ENCODE results near the gene WDR86.

Gene WDR86

DNA sequence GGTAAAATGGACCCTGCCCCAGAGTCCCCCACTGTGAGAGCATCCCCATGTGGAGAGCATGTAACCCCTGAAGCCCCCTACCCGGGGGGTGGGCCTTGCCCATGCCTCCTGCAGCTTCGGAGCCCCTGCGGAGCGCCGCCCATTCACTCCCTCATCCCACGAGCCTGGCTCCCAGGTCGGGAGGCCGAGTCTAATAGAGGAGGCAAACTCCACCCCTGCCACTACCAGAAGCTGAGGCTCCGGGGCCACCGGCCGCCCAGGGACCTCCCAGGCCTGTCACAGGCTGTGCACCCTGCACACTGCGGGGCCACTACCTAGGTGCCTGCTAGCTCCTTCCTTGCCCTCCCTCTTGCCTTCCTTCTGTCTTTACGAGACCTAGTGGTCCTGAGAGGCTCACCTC is 17.4 kb downstream of the WDR86 start:
- Histone ChIP-seq H3K4me1 (ENCODE audit: control insufficient read depth in 1 of 2, insufficient read depth in 2 of 2, low read length in 2 of 2) (no peaks in the 10 kb centered on the region), H3K4me3 (ENCODE audit: low read depth in 1 of 2, low read length in 2 of 2) (no peak overlapping the region), H3K36me3 (ENCODE audit: control insufficient read depth in 1 of 2, insufficient read depth in 2 of 2, low read length in 2 of 2) (no peaks in the 10 kb centered on the region), H3K9me3 (ENCODE audit: control insufficient read depth in 1 of 2, low read length in 2 of 2) (no peaks in the 10 kb centered on the region), H3K27ac (ENCODE audit: low read length) (no peak overlapping the region), H3K27me3 (ENCODE audit: low read depth, low read length) (no peaks in the 10 kb centered on the region)

DNA sequence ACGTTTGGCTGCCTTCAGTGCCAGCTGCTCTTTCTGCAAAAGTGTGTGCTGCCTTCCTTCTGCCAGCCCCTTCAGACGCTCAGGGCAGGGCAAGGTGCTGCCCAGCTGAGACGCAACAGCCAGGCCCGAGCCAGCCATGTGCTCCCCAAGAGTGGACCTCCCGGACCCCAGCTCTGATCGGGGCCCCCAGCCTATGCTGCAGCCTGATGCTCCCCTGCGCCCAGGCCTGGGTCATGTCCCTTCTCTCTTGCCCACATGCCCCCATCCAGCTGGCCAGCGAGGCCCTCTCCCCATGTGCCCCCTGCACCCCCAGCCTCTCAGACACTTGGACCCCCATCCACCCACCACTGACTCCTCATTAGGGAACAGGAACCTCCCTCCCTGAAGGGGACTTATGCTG is 17.8 kb downstream of the WDR86 start:
- Histone ChIP-seq H3K4me3 (ENCODE audit: low read depth in 1 of 2, low read length in 2 of 2) (no peak overlapping the region), H3K36me3 (ENCODE audit: control insufficient read depth in 1 of 2, insufficient read depth in 2 of 2, low read length in 2 of 2) (no peaks in the 10 kb centered on the region), H3K27me3 (ENCODE audit: low read depth, low read length) (no peaks in the 10 kb centered on the region), H3K9me3 (ENCODE audit: control insufficient read depth in 1 of 2, low read length in 2 of 2) (no peaks in the 10 kb centered on the region), H3K4me1 (ENCODE audit: control insufficient read depth in 1 of 2, insufficient read depth in 2 of 2, low read length in 2 of 2) (no peaks in the 10 kb centered on the region), H3K27ac (ENCODE audit: low read length) (no peak overlapping the region)

DNA sequence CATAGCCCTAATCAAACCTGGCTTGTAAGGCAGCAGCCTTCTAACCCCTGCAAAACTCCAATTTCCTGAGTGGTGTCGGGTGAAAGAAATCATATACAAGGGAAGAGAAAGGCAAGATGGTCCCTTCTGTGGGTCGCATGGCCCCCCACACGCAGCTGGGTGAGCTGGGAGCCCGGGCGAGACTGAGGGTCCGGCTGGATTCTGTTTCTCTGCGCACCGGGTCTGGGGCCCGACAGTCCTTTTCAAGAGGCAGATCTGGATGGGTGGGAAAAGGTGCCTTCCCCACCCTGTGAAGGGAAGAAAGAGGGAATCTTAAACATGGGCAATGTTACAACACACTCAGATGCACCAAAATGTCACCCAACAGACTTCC is 18.5 kb downstream of the WDR86 start:
- no peak overlapping the region for H3K27ac ChIP-seq (ENCODE audit: low read length)

DNA sequence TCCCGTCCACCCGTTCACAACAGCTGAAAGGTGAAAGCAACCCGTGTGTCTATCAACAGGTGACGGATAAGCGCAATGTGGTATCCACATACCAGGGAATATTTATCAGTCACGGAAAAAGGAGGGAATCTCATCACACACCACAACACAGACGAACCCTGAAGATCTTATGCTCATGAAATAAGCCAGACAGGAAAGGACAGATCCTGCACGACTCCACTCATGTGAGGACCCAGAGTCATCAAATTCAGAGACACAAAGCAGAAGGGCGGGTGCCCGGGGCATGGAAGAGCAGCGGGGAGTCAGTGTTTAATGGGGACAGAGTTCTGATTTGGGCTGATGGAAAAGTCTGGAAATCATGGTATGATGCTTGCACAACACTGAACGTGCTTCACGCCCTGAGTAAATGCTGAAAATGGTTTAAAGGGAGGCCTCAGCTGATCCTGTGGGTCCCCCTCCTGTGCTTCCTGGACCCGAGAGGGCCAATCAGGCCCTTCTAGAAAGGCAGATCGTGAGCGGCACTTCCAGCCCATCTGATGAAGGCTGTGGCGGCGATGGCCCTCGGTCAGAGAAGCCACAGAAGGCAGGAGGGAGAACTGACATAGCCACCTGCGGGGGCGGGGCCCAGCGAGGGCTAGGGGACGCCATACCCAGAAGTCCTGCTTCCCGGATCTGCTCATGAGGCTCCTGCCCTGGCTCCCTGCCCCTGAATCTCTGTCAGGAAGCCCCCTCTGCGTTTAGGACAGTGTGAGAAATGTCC is 19.1 kb downstream of the WDR86 start:
- Histone ChIP-seq H3K4me3 (ENCODE audit: low read depth in 1 of 2, low read length in 2 of 2) (no peak overlapping the region), H3K9me3 (ENCODE audit: control insufficient read depth in 1 of 2, low read length in 2 of 2) (no peaks in the 10 kb centered on the region), H3K4me1 (ENCODE audit: control insufficient read depth in 1 of 2, insufficient read depth in 2 of 2, low read length in 2 of 2) (no peaks in the 10 kb centered on the region), H3K27me3 (ENCODE audit: low read depth, low read length) (no peaks in the 10 kb centered on the region), H3K36me3 (ENCODE audit: control insufficient read depth in 1 of 2, insufficient read depth in 2 of 2, low read length in 2 of 2) (no peaks in the 10 kb centered on the region), H3K27ac (ENCODE audit: low read length) (no peak overlapping the region)

More for the DNA sequence above, 18.5 kb downstream of the WDR86 start:
- Histone ChIP-seq H3K4me1 (ENCODE audit: control insufficient read depth in 1 of 2, insufficient read depth in 2 of 2, low read length in 2 of 2) (no peaks in the 10 kb centered on the region), H3K4me3 (ENCODE audit: low read depth in 1 of 2, low read length in 2 of 2) (no peak overlapping the region), H3K27me3 (ENCODE audit: low read depth, low read length) (no peaks in the 10 kb centered on the region), H3K36me3 (ENCODE audit: control insufficient read depth in 1 of 2, insufficient read depth in 2 of 2, low read length in 2 of 2) (no peaks in the 10 kb centered on the region), H3K9me3 (ENCODE audit: control insufficient read depth in 1 of 2, low read length in 2 of 2) (no peaks in the 10 kb centered on the region)

DNA sequence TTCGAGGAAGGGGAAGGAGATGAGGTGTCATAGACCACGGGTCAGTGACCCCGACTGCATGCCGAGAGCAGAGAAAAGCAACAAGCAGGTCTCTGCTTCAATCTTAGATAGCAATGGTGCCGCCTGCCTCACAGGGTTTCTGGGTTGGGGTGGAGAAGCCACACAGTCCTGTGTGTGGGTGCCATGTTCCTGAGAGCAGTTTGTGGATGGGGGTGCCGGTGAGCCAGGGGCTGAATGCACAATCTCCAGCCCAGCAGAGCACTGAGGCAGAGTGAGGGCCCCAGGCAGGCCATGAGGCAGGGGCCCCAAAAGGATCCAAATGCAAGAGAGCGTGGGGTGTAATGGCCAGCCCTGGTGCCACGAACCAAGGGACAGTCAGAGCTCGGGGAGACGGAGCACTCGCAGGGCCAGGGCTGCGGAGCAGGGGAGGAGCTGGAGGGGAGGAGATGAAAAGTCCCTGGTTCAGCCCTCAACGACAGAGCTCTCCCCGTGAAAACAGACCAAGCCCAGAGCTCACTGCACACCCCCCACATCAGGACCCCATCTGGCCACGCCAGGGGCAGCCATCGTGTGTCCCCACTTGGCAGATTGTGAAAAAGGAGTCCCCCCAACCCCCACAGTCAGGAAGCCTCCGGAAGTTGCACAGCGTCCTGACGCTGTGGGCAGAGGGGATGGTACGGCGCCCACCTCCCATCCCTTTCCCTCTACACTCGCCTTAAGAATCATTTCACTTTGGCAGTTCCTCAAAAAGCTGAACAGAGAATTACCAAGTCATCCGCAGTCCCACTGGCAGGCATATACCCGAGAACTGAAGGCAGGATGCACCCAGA is 19.9 kb downstream of the WDR86 start:
- no peaks in the 10 kb centered on the region for H3K27me3 ChIP-seq (ENCODE audit: low read depth, low read length)
- H3K36me3 ChIP-seq (ENCODE audit: control insufficient read depth in 1 of 2, insufficient read depth in 2 of 2, low read length in 2 of 2) = no peaks in the 10 kb centered on the region
- H3K9me3 ChIP-seq (ENCODE audit: control insufficient read depth in 1 of 2, low read length in 2 of 2) = no peaks in the 10 kb centered on the region
- H3K4me3 ChIP-seq (ENCODE audit: low read depth in 1 of 2, low read length in 2 of 2) = no peak overlapping the region
- no peak overlapping the region for H3K27ac ChIP-seq (ENCODE audit: low read length)
- H3K4me1 ChIP-seq (ENCODE audit: control insufficient read depth in 1 of 2, insufficient read depth in 2 of 2, low read length in 2 of 2) = no peaks in the 10 kb centered on the region

DNA sequence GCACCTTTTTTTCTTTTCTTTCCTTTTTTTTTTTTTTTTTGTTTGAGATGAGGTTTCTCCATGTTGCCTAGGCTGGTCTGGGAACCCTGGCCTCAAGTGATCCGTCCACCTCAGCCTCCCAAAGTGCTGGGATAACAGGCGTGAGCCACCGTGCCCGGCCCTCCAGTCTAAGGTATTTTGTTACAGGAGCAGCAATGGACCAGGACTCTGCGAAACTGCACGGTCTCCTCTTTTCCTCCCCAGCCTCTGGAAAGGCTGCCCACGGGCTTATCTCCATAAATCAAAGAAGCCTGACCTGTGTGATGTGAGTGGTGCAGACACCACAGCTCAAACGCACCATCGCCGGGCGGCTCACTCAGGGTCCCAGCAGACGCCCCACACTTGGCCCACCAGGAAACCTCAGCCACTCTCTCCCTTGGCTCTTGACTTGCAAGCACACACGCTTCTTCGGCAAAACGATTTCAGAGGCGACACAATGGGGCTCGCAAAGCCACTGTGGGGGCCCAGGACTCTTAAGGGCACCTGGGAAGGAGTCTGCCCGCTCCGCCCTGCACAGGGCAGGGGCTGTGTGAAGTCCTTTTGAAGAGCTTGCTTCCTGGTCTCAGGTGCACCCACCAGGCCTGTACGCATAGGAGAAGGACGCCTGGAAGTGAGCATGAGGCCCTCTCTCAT is 20.6 kb downstream of the WDR86 start:
- no peaks in the 10 kb centered on the region for H3K27me3 ChIP-seq (ENCODE audit: low read depth, low read length)
- no peak overlapping the region for H3K4me3 ChIP-seq (ENCODE audit: low read depth in 1 of 2, low read length in 2 of 2)
- H3K27ac ChIP-seq (ENCODE audit: low read length) = no peak overlapping the region
- H3K36me3 ChIP-seq (ENCODE audit: control insufficient read depth in 1 of 2, insufficient read depth in 2 of 2, low read length in 2 of 2) = no peaks in the 10 kb centered on the region
- no peaks in the 10 kb centered on the region for H3K4me1 ChIP-seq (ENCODE audit: control insufficient read depth in 1 of 2, insufficient read depth in 2 of 2, low read length in 2 of 2)
- no peaks in the 10 kb centered on the region for H3K9me3 ChIP-seq (ENCODE audit: control insufficient read depth in 1 of 2, low read length in 2 of 2)

DNA sequence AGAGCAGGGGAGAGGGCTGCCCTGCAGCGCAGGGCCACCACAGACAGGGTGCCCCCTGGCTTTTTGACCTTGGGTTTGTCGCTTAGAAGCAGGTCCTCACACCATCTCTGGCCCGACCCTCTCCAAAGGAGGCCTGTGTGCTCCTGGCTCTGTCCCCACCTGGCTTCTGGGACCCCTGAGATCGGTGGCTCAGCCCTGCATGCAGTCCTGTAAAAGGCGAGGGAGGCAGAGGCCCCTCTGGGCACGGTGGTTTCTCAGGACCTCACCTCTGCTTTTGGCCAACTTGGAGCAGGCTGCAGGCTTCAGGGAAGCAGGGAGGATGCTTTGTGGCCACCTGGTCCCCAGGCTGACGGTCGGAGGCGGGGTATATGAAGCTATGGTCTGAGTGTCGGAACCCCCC is 21.4 kb downstream of the WDR86 start:
- Histone ChIP-seq H3K27me3 (ENCODE audit: low read depth, low read length) (no peaks in the 10 kb centered on the region), H3K27ac (ENCODE audit: low read length) (no peak overlapping the region), H3K36me3 (ENCODE audit: control insufficient read depth in 1 of 2, insufficient read depth in 2 of 2, low read length in 2 of 2) (no peaks in the 10 kb centered on the region), H3K9me3 (ENCODE audit: control insufficient read depth in 1 of 2, low read length in 2 of 2) (no peaks in the 10 kb centered on the region), H3K4me1 (ENCODE audit: control insufficient read depth in 1 of 2, insufficient read depth in 2 of 2, low read length in 2 of 2) (no peaks in the 10 kb centered on the region), H3K4me3 (ENCODE audit: low read depth in 1 of 2, low read length in 2 of 2) (no peak overlapping the region)

DNA sequence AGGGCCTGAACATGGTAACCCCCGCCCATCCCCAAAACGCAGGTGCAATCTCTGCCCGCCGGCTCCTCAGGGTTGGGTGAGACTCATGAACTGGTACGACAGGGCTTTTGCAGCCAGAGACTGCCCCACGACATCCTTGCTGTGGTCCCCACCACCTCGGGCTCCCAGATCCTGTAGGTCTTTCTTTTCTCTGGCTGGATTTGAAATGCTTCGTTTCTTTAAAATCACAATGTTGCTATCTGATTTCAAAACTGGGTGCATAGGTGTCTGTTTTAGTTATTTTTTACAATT is 21.9 kb downstream of the WDR86 start:
- Histone ChIP-seq H3K9me3 (ENCODE audit: control insufficient read depth in 1 of 2, low read length in 2 of 2) (no peaks in the 10 kb centered on the region), H3K27me3 (ENCODE audit: low read depth, low read length) (no peaks in the 10 kb centered on the region), H3K4me1 (ENCODE audit: control insufficient read depth in 1 of 2, insufficient read depth in 2 of 2, low read length in 2 of 2) (no peaks in the 10 kb centered on the region), H3K27ac (ENCODE audit: low read length) (no peak overlapping the region), H3K4me3 (ENCODE audit: low read depth in 1 of 2, low read length in 2 of 2) (no peak overlapping the region), H3K36me3 (ENCODE audit: control insufficient read depth in 1 of 2, insufficient read depth in 2 of 2, low read length in 2 of 2) (no peaks in the 10 kb centered on the region)

DNA sequence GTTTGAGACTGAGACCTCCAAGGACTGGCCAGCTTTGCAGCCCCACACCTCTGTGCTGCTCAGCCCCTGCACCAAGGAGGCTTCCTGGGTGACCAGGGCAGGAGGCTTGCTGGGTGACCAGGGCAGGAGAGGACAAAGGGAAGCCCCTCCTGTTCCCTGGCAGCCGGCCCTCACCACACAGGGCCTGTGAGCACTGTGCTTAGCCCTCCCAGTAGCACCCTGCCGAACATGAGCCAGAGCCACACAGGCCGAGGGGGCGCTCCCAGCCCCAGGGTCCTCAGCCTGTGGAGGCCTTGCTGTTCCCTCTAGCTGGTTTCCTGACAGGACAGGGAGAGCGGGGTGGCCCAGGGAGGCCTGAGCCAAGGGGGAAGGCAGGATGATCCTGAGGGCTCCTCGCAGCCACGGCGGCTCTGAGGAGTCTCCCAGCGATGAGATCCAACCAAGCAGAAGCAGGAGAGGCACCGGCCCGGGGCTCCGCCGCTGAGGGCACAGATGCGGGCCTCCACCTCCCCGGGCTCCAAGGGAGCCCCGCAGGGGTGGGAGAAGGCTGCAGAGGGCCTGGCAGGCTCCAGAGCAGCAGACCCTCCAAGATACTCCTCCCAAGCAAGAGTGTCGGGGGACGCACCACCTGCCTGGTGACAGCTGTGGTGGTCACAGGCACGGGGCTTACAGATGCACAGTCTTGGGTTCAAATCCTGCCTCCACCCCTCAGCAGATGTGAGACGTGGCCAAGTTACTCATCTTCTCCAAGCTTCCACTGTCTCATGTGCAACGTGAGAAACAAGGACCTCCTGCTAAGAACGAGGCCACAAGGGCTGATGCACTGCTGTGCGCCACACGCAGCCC is 22.5 kb downstream of the WDR86 start:
- Histone ChIP-seq H3K27ac (ENCODE audit: low read length) (no peak overlapping the region), H3K4me3 (ENCODE audit: low read depth in 1 of 2, low read length in 2 of 2) (no peak overlapping the region), H3K27me3 (ENCODE audit: low read depth, low read length) (peaks cover 4% of the 10 kb centered on the region), H3K9me3 (ENCODE audit: control insufficient read depth in 1 of 2, low read length in 2 of 2) (no peaks in the 10 kb centered on the region), H3K36me3 (ENCODE audit: control insufficient read depth in 1 of 2, insufficient read depth in 2 of 2, low read length in 2 of 2) (no peaks in the 10 kb centered on the region), H3K4me1 (ENCODE audit: control insufficient read depth in 1 of 2, insufficient read depth in 2 of 2, low read length in 2 of 2) (peaks cover 0 to 2% of the 10 kb centered on the region in 2 donors)

DNA sequence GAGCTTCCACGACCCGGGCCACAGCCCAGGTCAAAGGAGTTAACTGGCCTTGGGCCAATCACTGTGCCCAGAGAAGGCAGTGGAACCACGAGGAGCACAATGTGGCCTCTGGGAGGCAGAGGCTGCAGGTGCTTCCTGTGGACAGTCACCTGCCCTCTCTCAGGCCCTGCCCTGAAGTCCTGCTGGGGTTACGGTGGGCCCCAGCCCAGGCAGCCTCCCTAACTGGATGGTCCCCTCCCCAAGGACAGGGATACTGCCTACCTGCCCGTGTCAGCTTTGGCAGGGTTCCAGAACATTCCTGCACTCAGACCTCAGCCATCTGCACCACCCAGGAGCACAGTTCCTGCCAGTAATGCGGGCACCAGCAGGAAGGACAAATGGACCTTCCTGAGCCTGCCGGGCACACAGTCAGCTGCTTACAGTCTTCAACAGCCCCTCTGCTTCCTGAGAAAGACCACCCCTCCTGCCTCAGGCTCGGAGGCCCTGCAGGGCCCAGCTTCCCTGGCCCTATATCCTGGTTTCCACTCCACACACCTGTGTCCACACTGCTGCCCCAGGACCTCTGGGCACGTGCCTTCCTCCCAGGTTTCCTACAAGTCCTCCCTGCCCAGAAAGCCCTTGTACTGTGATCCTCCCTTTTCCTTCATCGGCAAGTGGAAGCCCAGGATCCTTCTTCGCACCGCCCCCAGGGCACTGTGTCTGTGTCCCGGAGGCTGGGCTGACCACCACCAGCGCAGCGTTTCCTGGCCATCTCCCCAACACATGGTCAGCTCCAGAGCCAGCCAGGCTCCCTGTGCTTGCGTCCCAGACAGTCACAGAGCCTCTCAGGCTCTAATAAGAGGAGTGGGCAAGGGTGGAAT is 23.3 kb downstream of the WDR86 start:
- Histone ChIP-seq H3K9me3 (ENCODE audit: control insufficient read depth in 1 of 2, low read length in 2 of 2) (no peaks in the 10 kb centered on the region), H3K27me3 (ENCODE audit: low read depth, low read length) (peaks cover 12% of the 10 kb centered on the region), H3K36me3 (ENCODE audit: control insufficient read depth in 1 of 2, insufficient read depth in 2 of 2, low read length in 2 of 2) (no peaks in the 10 kb centered on the region), H3K27ac (ENCODE audit: low read length) (no peak overlapping the region), H3K4me3 (ENCODE audit: low read depth in 1 of 2, low read length in 2 of 2) (no peak overlapping the region), H3K4me1 (ENCODE audit: control insufficient read depth in 1 of 2, insufficient read depth in 2 of 2, low read length in 2 of 2) (peaks cover 0 to 10% of the 10 kb centered on the region in 2 donors)

Measured in muscle layer of duodenum (tissue), 2 donors.